Endothelial cell of umbilical vein (primary cell): ENCODE results near the gene S100A16. TPM values are rescaled to one million over a fixed set of nuclear protein-coding genes. Genes with fewer than 3 reads are reported as not detected.

Experiments used
- BruUV-seq: library from RNA; stranded (reverse); fragments of 400-500 nt; replicated peaks from 2 replicates; lab custom pipeline; 2021; lab: Mats Ljungman, UMichigan
- CTCF ChIA-PET: fragments of 300-600, 350-600 bp; sonication (Branson Sonifier 250); formaldehyde crosslinking; loops from one replicate; lab custom pipeline; 2021; ENCODE audit warnings: antibody characterized with exemption, inconsistent platforms; lab: Charles Lee
- POLR2A ChIA-PET: fragments of 300-600, 350-600 bp; sonication (Branson Sonifier 250); formaldehyde crosslinking; loops from one replicate; lab custom pipeline; 2021; ENCODE audit warnings: antibody characterized with exemption, inconsistent platforms; lab: Charles Lee
- DNase-seq: peaks from one replicate; pipeline ENCODE4 v3.0.0-alpha.2; 2011; ENCODE audit warnings: low read depth, low spot score
- FAIRE-seq: peaks from 2 replicates; lab custom pipeline; 2011; peaks lifted over from hg19 to GRCh38; lab: Jason Lieb, UNC
- H2AFZ ChIP-seq: 2 replicates; pipeline ENCODE4 v1.6.0; 2012; ENCODE audit warnings: low read depth, low read length, control low read depth, inconsistent platforms
- H3K27ac ChIP-seq: 2 replicates; pipeline ENCODE4 v1.5.1; 2011; ENCODE audit warnings: low read depth, mild to moderate bottlenecking, control low read depth, low read length, moderate library complexity; ENCODE audit not compliant: insufficient read depth
- H3K27me3 ChIP-seq, 2 experiments: 2 replicates each; pipeline versions ENCODE4 v1.6.0 to v1.6.1; 2011; ENCODE audit warnings: low read length in 2 of 2, mixed read lengths in 1 of 2; ENCODE audit not compliant: control insufficient read depth in 2 of 2, insufficient read depth in 2 of 2
- H3K36me3 ChIP-seq, 2 experiments: 2 replicates in 1 of 2; 3 replicates in 1 of 2; pipeline ENCODE4 v1.5.1; 2011; ENCODE audit warnings: low read length in 2 of 2, mild to moderate bottlenecking in 1 of 2, moderate library complexity in 1 of 2; ENCODE audit not compliant: control insufficient read depth in 2 of 2, insufficient read depth in 2 of 2; ENCODE audit errors: extremely low read depth in 1 of 2
- H3K4me1 ChIP-seq: 3 replicates; pipeline ENCODE4 v1.5.1; 2011; ENCODE audit warnings: mild to moderate bottlenecking, low read length; ENCODE audit not compliant: control insufficient read depth, insufficient read depth; ENCODE audit errors: extremely low read depth
- H3K4me2 ChIP-seq: 2 replicates; pipeline ENCODE4 v1.6.1; 2011; ENCODE audit warnings: low read length, control low read depth, mixed read lengths; ENCODE audit not compliant: insufficient read depth
- H3K4me3 ChIP-seq, 3 experiments: fragments of 200-600 bp in 1 of 3; sonication (generic), shearing (Covaris generic) in 1 of 3; replicated peaks in 1 of 3; 2 replicates each; pipeline ENCODE4 v1.5.1; 2011 to 2016; ENCODE audit warnings: control low read depth in 3 of 3, low read length in 3 of 3, mild to moderate bottlenecking in 2 of 3, inconsistent platforms in 1 of 3, low read depth in 1 of 3, moderate library complexity in 1 of 3; ENCODE audit not compliant: insufficient read depth in 1 of 3
- H3K79me2 ChIP-seq: 2 replicates; pipeline ENCODE4 v1.6.0; 2012; ENCODE audit warnings: low read length, inconsistent platforms; ENCODE audit not compliant: control insufficient read depth, insufficient read depth
- H3K9ac ChIP-seq: replicated peaks from 2 replicates; pipeline ENCODE3; 2011; ENCODE audit warnings: low read length, control low read depth; ENCODE audit not compliant: insufficient read depth; ENCODE audit errors: extremely low read depth
- H3K9me1 ChIP-seq: replicated peaks from 3 replicates; pipeline ENCODE4 v1.6.0; 2011; ENCODE audit warnings: mild to moderate bottlenecking, low read length; ENCODE audit not compliant: control insufficient read depth, insufficient read depth; ENCODE audit errors: extremely low read depth
- H3K9me3 ChIP-seq: replicated peaks from 2 replicates; pipeline ENCODE4 v1.5.1; 2012; ENCODE audit warnings: low read length, inconsistent platforms; ENCODE audit not compliant: control insufficient read depth, insufficient read depth
- H4K20me1 ChIP-seq: replicated peaks from 2 replicates; pipeline ENCODE3; 2011; ENCODE audit warnings: mild to moderate bottlenecking, low read length; ENCODE audit not compliant: control insufficient read depth, insufficient read depth; ENCODE audit errors: extremely low read depth
- EZH2 ChIP-seq: IDR thresholded peaks from 2 replicates; pipeline ENCODE4 v1.6.1; 2012; ENCODE audit warnings: borderline replicate concordance, low read depth, mild to moderate bottlenecking, moderate library complexity, low read length, inconsistent platforms; ENCODE audit not compliant: severe bottlenecking
- FOS ChIP-seq: IDR thresholded peaks from 2 replicates; pipeline ENCODE4 v1.6.1; 2011; ENCODE audit warnings: mild to moderate bottlenecking, low read length, moderate library complexity, borderline replicate concordance; ENCODE audit not compliant: insufficient read depth
- GATA2 ChIP-seq: IDR thresholded peaks from 2 replicates; pipeline ENCODE4 v1.7.0; 2011; ENCODE audit warnings: low read depth, mild to moderate bottlenecking, moderate library complexity, mixed read lengths, low read length; ENCODE audit not compliant: insufficient read length, insufficient read depth
- POLR2A ChIP-seq: IDR thresholded peaks from 2 replicates; pipeline ENCODE4 v1.6.1; 2012; ENCODE audit warnings: low read depth, mild to moderate bottlenecking, control low read depth, low read length
- POLR2AphosphoS5 ChIP-seq: IDR thresholded peaks from 2 replicates; pipeline ENCODE4 v1.6.1; 2012; ENCODE audit warnings: low read depth, mild to moderate bottlenecking, control low read depth, low read length, moderate library complexity; ENCODE audit not compliant: insufficient read depth
- dilution Hi-C: fragments of 300-500 bp; cut with MboI; formaldehyde crosslinking; loops from one replicate; pipeline ENCODE4 v1.15.0; 2019; ENCODE audit warnings: low sequenced_read_pairs; ENCODE audit not compliant: extremely low pct_ligation_motif_present
- intact Hi-C: fragments of 100-400 bp; cut with micrococcal nuclease; formaldehyde crosslinking; loops from one replicate; pipeline ENCODE4 v1.10.0; 2022
- polyA plus RNA-seq, 4 experiments: library from polyadenylated mRNA; depleted of rRNA in 3 of 4; stranded (reverse) in 3 of 4; unstranded in 1 of 4; fragments of >200 nt; gene quantifications; 2 replicates each; pipeline versions ENCODE4 v1.2.1 to v1.2.3, GENCODE V29; 2011 to 2012; ENCODE audit warnings: missing spikeins in 1 of 4
- total RNA-seq: library from RNA; stranded (reverse); gene quantifications from 2 replicates; pipeline ENCODE4 v1.2.3, GENCODE V29; 2021
- TF ChIP-seq, protein P1 (sequence below): IDR thresholded peaks from 2 replicates; pipeline ENCODE4 v1.6.1; 2011; ENCODE audit not compliant: insufficient read depth, insufficient read length
- TF ChIP-seq, protein P2 (sequence below), 2 donors: IDR thresholded peaks; 1 replicate in 1 of 2; 2 replicates in 1 of 2; pipeline ENCODE4 v1.5.1; 2011; ENCODE audit warnings: low read length in 2 of 2, mild to moderate bottlenecking in 2 of 2, moderate library complexity in 2 of 2, control low read depth in 1 of 2, inconsistent platforms in 1 of 2, low read depth in 1 of 2; ENCODE audit not compliant: insufficient read depth in 1 of 2; ENCODE audit errors: extremely low read depth in 1 of 2

S100A16 gene
- total and polyA plus RNA-seq, 2 donors (not counting 3 experiments of a cell fraction or from before 2014, with no cell fraction given) = 701 to 1,770 TPM

DNA sequence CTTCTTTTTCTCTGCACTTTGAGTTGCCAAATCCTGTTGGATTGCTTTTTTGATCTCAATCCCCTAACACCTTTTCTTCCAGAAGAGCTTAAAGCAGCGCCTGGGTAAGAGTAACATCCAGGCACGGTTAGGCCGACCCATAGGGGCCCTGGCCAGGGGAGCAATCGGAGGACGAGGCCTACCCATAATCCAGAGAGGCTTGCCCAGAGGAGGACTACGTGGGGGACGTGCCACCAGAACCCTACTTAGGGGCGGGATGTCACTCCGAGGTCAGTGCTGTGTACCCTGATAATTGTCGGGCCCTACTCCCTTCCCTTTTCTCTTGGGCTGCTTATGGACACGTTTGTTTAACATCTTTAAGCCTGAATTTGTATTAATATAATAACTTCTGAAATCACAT, 29.2 kb upstream of the S100A16 start:
- Histone ChIP-seq H3K9me3 (no peaks in the 10 kb centered on the region), H3K9ac (no peak overlapping the region), H3K4me3 (no peak overlapping the region), H3K79me2 (peaks cover 27% of the 10 kb centered on the region), H3K9me1 (no peaks in the 10 kb centered on the region), H3K27me3 (no peaks in the 10 kb centered on the region), H3K36me3 (peaks cover 48 to 53% of the 10 kb centered on the region in 2 experiments), H3K27ac (no peak overlapping the region), H4K20me1 (peaks cover 2% of the 10 kb centered on the region), H3K4me2 (no peak overlapping the region), H3K4me1 (no peaks in the 10 kb centered on the region), H2AFZ (no peak overlapping the region)
- ChIA-PET CTCF (interaction anchor here (1.2 to 2.7 kb wide), 2 partner anchors 34 to 70 kb away, joined by 3 to 12 read pairs; no protein-coding TSS in a partner anchor), POLR2A (interaction anchor here (0.9 kb wide), 1 partner anchor 15 kb away, joined by 3 read pairs; the partner anchor contains the start of gene S100A13)
- TF ChIP-seq, protein P1, sequence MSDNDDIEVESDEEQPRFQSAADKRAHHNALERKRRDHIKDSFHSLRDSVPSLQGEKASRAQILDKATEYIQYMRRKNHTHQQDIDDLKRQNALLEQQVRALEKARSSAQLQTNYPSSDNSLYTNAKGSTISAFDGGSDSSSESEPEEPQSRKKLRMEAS = no peak
- TF ChIP-seq POLR2A = no peak
- TF ChIP-seq EZH2 = no peak
- no peak for TF ChIP-seq FOS
- TF ChIP-seq GATA2 = no peak
- TF ChIP-seq, protein P2, sequence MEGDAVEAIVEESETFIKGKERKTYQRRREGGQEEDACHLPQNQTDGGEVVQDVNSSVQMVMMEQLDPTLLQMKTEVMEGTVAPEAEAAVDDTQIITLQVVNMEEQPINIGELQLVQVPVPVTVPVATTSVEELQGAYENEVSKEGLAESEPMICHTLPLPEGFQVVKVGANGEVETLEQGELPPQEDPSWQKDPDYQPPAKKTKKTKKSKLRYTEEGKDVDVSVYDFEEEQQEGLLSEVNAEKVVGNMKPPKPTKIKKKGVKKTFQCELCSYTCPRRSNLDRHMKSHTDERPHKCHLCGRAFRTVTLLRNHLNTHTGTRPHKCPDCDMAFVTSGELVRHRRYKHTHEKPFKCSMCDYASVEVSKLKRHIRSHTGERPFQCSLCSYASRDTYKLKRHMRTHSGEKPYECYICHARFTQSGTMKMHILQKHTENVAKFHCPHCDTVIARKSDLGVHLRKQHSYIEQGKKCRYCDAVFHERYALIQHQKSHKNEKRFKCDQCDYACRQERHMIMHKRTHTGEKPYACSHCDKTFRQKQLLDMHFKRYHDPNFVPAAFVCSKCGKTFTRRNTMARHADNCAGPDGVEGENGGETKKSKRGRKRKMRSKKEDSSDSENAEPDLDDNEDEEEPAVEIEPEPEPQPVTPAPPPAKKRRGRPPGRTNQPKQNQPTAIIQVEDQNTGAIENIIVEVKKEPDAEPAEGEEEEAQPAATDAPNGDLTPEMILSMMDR (IDR thresholded peaks at IDR 0.05; ENCODE audit: extremely low read depth in 1 of 2, insufficient read depth in 1 of 2, low read depth in 1 of 2, low read length in 2 of 2) = no peak
- no peak for TF ChIP-seq POLR2AphosphoS5
- FAIRE-seq = no peak
- no peak for DNase-seq
- BruUV-seq = no TSS peak
- dilution Hi-C loops = no loop called here
- intact Hi-C loops = no loop called here
